HG02571 (cell line): ENCODE measurements around the gene KANSL1.
"Not testable (repeated sequence)": the region's sequence is repeated elsewhere in the genome, so short reads cannot be mapped to it uniquely, and the experiment has no call there.

Experiments used
- ATAC-seq: cut with Tn5 transposase; IDR thresholded peaks from one replicate; pipeline ENCODE4 v1.9.1; 2021; ENCODE audit warnings: mild to moderate bottlenecking, moderate library complexity; ENCODE audit not compliant: unreplicated experiment

KANSL1 gene

GRCh38 chr17:46120078-46120477 lies 73.2 kb downstream of the KANSL1 start:
- no peak for ATAC-seq

- ATAC-seq = no peak
These were observed 74.3 kb downstream of the KANSL1 start for GRCh38 chr17:46118964-46119363.

GRCh38 chr17:46117850-46118696 lies 75.2 kb downstream of the KANSL1 start:
- no peak for ATAC-seq

GRCh38 chr17:46117117-46117516 lies 76.1 kb downstream of the KANSL1 start:
- no peak for ATAC-seq

- no peak for ATAC-seq
These were observed 77.5 kb downstream of the KANSL1 start for GRCh38 chr17:46115699-46116098.

- ATAC-seq = not testable (repeated sequence)
These were observed 82.0 kb downstream of the KANSL1 start for GRCh38 chr17:46111236-46111635.

- no peak for ATAC-seq
These were observed 83.0 kb downstream of the KANSL1 start for GRCh38 chr17:46110219-46110618.

- ATAC-seq = no peak
These were observed 83.5 kb downstream of the KANSL1 start for GRCh38 chr17:46109603-46110189.

- ATAC-seq = no peak
These were observed 84.6 kb downstream of the KANSL1 start for GRCh38 chr17:46108550-46109110.

- ATAC-seq = no peak
These were observed 85.1 kb downstream of the KANSL1 start for GRCh38 chr17:46108120-46108519.

- ATAC-seq = no peak
These were observed 86.1 kb downstream of the KANSL1 start for GRCh38 chr17:46106966-46107644.

GRCh38 chr17:46102806-46103205 lies 90.4 kb downstream of the KANSL1 start:
- not testable (repeated sequence) for ATAC-seq

GRCh38 chr17:46101785-46102617 lies 91.2 kb downstream of the KANSL1 start:
- ATAC-seq = not testable (repeated sequence)

GRCh38 chr17:46100590-46100989 lies 92.6 kb downstream of the KANSL1 start:
- ATAC-seq = no peak

GRCh38 chr17:46099865-46100264 lies 93.4 kb downstream of the KANSL1 start:
- no peak for ATAC-seq

- ATAC-seq = no peak
These were observed 95.7 kb downstream of the KANSL1 start for GRCh38 chr17:46097497-46097896.

GRCh38 chr17:46092991-46093390 lies 100.2 kb downstream of the KANSL1 start:
- no peak for ATAC-seq

- ATAC-seq = no peak
These were observed 102.4 kb downstream of the KANSL1 start for GRCh38 chr17:46090871-46091270.

- no peak for ATAC-seq
These were observed 103.8 kb downstream of the KANSL1 start for GRCh38 chr17:46089389-46089965.

- no peak for ATAC-seq
These were observed 104.6 kb downstream of the KANSL1 start for GRCh38 chr17:46088595-46088994.
